Neural cell (in vitro differentiated cells): ENCODE measurements around the gene DPM3.

Experiments used
- CTCF ChIP-seq: fragments of 450-650 bp; IDR thresholded peaks from 2 replicates; pipeline ENCODE4 v1.5.1; 2014; ENCODE audit warnings: antibody characterized with exemption, mild to moderate bottlenecking, moderate library complexity; ENCODE audit not compliant: poor library complexity, severe bottlenecking
- EP300 ChIP-seq: fragments of 450-650 bp; conservative IDR thresholded peaks from 2 replicates; pipeline ENCODE4 v1.6.1; 2014; ENCODE audit warnings: antibody characterized with exemption, mild to moderate bottlenecking, moderate library complexity; ENCODE audit not compliant: poor library complexity, severe bottlenecking
- EZH2 ChIP-seq: fragments of 200-600, 300-800 bp; shearing (Covaris generic), sonication (generic); IDR thresholded peaks from 2 replicates; pipeline ENCODE4 v1.6.1; 2014; ENCODE audit warnings: antibody characterized with exemption, low read length, borderline replicate concordance, mild to moderate bottlenecking; ENCODE audit not compliant: insufficient read depth, poor library complexity, severe bottlenecking
- MXI1 ChIP-seq: fragments of 450-650 bp; conservative IDR thresholded peaks from 2 replicates; pipeline ENCODE4 v1.6.1; 2014; ENCODE audit warnings: antibody characterized with exemption, mild to moderate bottlenecking; ENCODE audit not compliant: poor library complexity, severe bottlenecking
- POLR2AphosphoS5 ChIP-seq: IDR thresholded peaks from 2 replicates; pipeline ENCODE4 v1.6.1; 2012
- SMC3 ChIP-seq: fragments of 450-650 bp; conservative IDR thresholded peaks from 2 replicates; pipeline ENCODE4 v1.6.1; 2014; ENCODE audit warnings: antibody characterized with exemption, mild to moderate bottlenecking, moderate library complexity; ENCODE audit not compliant: poor library complexity
- TAF1 ChIP-seq: IDR thresholded peaks from 2 replicates; pipeline ENCODE4 v1.6.1; 2012; ENCODE audit warnings: low read depth

- TF ChIP-seq CTCF (no peak), TAF1 (no peak), MXI1 (no peak), SMC3 (no peak), EZH2 (no peak), POLR2AphosphoS5 (no peak), EP300 (no peak)
Measured at GRCh38 chr1:155140630-155140953, 261 bp upstream of the DPM3 start.
